OCI-LY3 (cell line): ENCODE results near the gene GJA5.

ENCODE experiments used
- EZH2phosphoT487 ChIP-seq: fragments of 200-600 bp; shearing (Covaris generic); IDR thresholded peaks from 2 replicates; pipeline ENCODE4 v1.6.1; 2018; ENCODE audit warnings: antibody characterized with exemption, mixed run types, low read depth
- TF ChIP-seq, protein P1 (sequence below): fragments of 200-600, 300-600 bp; sonication (generic); IDR thresholded peaks from 2 replicates; pipeline ENCODE4 v1.5.1; 2014; ENCODE audit warnings: antibody characterized with exemption, low read length, low read depth

GRCh38 chr1:147786536-147786935 is 26.1 kb upstream of the GJA5 start:
- TF ChIP-seq, protein P1, sequence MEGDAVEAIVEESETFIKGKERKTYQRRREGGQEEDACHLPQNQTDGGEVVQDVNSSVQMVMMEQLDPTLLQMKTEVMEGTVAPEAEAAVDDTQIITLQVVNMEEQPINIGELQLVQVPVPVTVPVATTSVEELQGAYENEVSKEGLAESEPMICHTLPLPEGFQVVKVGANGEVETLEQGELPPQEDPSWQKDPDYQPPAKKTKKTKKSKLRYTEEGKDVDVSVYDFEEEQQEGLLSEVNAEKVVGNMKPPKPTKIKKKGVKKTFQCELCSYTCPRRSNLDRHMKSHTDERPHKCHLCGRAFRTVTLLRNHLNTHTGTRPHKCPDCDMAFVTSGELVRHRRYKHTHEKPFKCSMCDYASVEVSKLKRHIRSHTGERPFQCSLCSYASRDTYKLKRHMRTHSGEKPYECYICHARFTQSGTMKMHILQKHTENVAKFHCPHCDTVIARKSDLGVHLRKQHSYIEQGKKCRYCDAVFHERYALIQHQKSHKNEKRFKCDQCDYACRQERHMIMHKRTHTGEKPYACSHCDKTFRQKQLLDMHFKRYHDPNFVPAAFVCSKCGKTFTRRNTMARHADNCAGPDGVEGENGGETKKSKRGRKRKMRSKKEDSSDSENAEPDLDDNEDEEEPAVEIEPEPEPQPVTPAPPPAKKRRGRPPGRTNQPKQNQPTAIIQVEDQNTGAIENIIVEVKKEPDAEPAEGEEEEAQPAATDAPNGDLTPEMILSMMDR: no peak
- TF ChIP-seq EZH2phosphoT487: no peak
